Fibroblast of lung (primary cell): ENCODE data around the gene CDHR4.

Experiments
- EZH2 ChIP-seq: IDR thresholded peaks from 2 replicates; pipeline ENCODE4 v1.5.1; 2012; ENCODE audit warnings: low read length, control low read depth, mild to moderate bottlenecking; ENCODE audit errors: missing control alignments
- TF ChIP-seq, protein P1 (sequence below), 2 donors: IDR thresholded peaks in 1 of 2; conservative IDR thresholded peaks in 1 of 2; 1 replicate in 1 of 2; 2 replicates in 1 of 2; pipeline ENCODE4 v1.5.1; 2011 to 2012; ENCODE audit warnings: low read length in 2 of 2, control low read depth in 1 of 2, inconsistent platforms in 1 of 2, low read depth in 1 of 2, mild to moderate bottlenecking in 1 of 2

DNA sequence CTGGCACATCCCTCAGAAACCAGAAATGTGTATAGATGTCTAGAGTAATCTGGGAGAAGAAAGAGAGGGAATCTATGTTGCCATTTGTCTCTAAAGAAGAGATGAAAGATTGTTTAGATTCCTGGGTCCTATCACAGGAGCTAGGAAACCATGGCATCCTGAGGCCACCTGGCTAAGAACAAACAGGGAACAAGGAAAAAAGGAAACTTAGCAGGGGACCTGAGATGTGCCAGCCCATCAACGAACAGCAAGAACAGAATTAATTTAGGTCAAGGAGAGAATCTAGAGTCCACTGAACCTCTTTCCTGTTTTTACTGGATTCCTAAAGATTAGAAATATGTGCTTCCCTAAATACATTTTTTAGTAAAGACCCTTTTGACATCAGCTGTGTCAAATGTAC lies 43.6 kb downstream of the CDHR4 start:
- TF ChIP-seq, protein P1, sequence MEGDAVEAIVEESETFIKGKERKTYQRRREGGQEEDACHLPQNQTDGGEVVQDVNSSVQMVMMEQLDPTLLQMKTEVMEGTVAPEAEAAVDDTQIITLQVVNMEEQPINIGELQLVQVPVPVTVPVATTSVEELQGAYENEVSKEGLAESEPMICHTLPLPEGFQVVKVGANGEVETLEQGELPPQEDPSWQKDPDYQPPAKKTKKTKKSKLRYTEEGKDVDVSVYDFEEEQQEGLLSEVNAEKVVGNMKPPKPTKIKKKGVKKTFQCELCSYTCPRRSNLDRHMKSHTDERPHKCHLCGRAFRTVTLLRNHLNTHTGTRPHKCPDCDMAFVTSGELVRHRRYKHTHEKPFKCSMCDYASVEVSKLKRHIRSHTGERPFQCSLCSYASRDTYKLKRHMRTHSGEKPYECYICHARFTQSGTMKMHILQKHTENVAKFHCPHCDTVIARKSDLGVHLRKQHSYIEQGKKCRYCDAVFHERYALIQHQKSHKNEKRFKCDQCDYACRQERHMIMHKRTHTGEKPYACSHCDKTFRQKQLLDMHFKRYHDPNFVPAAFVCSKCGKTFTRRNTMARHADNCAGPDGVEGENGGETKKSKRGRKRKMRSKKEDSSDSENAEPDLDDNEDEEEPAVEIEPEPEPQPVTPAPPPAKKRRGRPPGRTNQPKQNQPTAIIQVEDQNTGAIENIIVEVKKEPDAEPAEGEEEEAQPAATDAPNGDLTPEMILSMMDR (conservative IDR thresholded peaks at IDR 0.05 in 1 of 2, IDR thresholded peaks at IDR 0.05 in 1 of 2; ENCODE audit: low read depth in 1 of 2, low read length in 2 of 2), result no peak
- TF ChIP-seq EZH2, result no peak
